Vagina (tissue), 2 donors: Measurements from ENCODE around the gene VASH1. TPM values are rescaled to one million over a fixed set of nuclear protein-coding genes. Genes with fewer than 3 reads are reported as not detected.
A peak's percentile ranks its signal among the peaks of the same experiment; 100 is the strongest.

Experiments
- DNase-seq, 2 donors: peaks; one replicate each; pipeline ENCODE4 v3.0.0-alpha.2; 2017; ENCODE audit errors: extremely low spot score in 2 of 2
- H3K27ac ChIP-seq: fragments of 200-600 bp; sonication (generic); one replicate; pipeline ENCODE4 v1.5.1; 2019
- H3K27me3 ChIP-seq: fragments of 200-600 bp; sonication (generic); one replicate; pipeline ENCODE4 v1.5.1; 2019
- H3K36me3 ChIP-seq, 2 donors: fragments of 200-600 bp; sonication (generic); one replicate each; pipeline ENCODE4 v1.5.1; 2017 to 2019
- H3K4me1 ChIP-seq: fragments of 200-600 bp; sonication (generic); one replicate; pipeline ENCODE4 v1.5.1; 2019
- H3K4me3 ChIP-seq, 2 donors: fragments of 200-600 bp; sonication (generic); 1 replicate in 1 of 2; 2 replicates in 1 of 2; pipeline ENCODE4 v1.5.1; 2016 to 2019
- H3K9me3 ChIP-seq: fragments of 200-600 bp; sonication (generic); one replicate; pipeline ENCODE4 v1.5.1; 2019
- POLR2A ChIP-seq, 2 donors: fragments of 450-650 bp; IDR thresholded peaks; one replicate each; pipeline ENCODE4 v1.6.1; 2017; ENCODE audit warnings: antibody characterized with exemption in 2 of 2, mild to moderate bottlenecking in 2 of 2, moderate library complexity in 2 of 2
- POLR2AphosphoS5 ChIP-seq, 2 donors: sonication (generic); formaldehyde crosslinking; IDR thresholded peaks; one replicate each; pipeline ENCODE4 v1.9.0; 2017; ENCODE audit warnings: antibody characterized with exemption in 2 of 2, mild to moderate bottlenecking in 2 of 2, low read depth in 1 of 2; ENCODE audit not compliant: insufficient read depth in 1 of 2
- intact Hi-C: fragments of 100-400 bp; cut with DNase I; formaldehyde crosslinking; loops from one replicate; pipeline ENCODE4 v1.15.1; 2023
- total RNA-seq: library from RNA; depleted of rRNA; stranded (reverse); fragments of >200 nt; gene quantifications from one replicate; pipeline ENCODE4 v1.2.3, GENCODE V29; 2016
- TF ChIP-seq, protein P1 (sequence below), 3 experiments: fragments of 450-650 bp in 2 of 3; fragments of 200-600 bp in 1 of 3; sonication (generic) in 1 of 3; IDR thresholded peaks; one replicate each; pipeline ENCODE4 v1.5.1; 2017 to 2019; ENCODE audit warnings: antibody characterized with exemption in 3 of 3, mild to moderate bottlenecking in 2 of 3, moderate library complexity in 2 of 3

VASH1 gene
- total RNA-seq, 1 donor from 2014 or later, result 6.1 TPM

DNA sequence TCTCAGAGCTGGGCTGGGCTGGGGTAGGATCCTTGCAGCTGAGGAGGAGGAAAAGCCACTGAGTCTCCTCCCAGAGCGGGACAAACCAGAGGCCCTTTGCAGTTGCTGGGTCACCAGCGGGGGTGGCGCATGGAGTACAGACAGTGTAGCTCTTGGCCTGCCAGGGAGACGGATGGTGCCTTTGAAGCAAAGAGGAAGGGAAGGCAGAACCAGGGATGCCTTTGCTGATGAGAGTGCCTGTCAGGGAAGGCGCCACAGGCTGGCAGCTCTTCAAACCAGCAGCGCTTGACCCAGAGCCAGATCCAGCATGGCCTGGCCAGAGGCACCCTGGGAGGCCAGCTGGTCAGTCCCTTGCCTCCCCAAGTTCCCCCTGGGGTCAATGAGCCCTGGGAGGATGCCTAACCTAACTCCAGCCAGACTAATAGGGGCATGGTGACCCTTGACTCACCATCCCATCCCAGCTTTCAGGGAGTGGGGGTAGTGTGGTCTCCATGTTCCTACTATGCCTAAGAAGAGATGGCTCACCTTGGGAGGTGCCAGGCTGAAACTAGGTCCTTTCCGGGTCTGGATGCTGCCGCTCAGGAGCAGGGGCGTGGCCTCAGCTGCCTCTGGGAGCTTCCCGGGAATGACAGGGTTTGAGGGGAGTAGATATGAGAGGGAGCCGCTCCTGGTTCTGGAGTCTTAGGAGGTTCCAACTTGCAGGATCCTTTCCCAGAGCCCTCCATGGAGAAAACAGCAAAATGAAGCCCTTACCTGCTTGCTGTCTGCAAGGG lies 19.8 kb downstream of the VASH1 start:
- TF ChIP-seq, protein P1, sequence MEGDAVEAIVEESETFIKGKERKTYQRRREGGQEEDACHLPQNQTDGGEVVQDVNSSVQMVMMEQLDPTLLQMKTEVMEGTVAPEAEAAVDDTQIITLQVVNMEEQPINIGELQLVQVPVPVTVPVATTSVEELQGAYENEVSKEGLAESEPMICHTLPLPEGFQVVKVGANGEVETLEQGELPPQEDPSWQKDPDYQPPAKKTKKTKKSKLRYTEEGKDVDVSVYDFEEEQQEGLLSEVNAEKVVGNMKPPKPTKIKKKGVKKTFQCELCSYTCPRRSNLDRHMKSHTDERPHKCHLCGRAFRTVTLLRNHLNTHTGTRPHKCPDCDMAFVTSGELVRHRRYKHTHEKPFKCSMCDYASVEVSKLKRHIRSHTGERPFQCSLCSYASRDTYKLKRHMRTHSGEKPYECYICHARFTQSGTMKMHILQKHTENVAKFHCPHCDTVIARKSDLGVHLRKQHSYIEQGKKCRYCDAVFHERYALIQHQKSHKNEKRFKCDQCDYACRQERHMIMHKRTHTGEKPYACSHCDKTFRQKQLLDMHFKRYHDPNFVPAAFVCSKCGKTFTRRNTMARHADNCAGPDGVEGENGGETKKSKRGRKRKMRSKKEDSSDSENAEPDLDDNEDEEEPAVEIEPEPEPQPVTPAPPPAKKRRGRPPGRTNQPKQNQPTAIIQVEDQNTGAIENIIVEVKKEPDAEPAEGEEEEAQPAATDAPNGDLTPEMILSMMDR (IDR thresholded peaks at IDR 0.05), result no peak
- TF ChIP-seq POLR2AphosphoS5 (IDR thresholded peaks at IDR 0.05; ENCODE audit: insufficient read depth in 1 of 2, low read depth in 1 of 2), result no peak
- Histone ChIP-seq H3K4me1 (peaks cover 20% of the 10 kb centered on the region), H3K27me3 (no peaks in the 10 kb centered on the region), H3K27ac (no peak overlapping the region), H3K9me3 (no peaks in the 10 kb centered on the region), H3K4me3 (no peak overlapping the region), H3K36me3 (peaks cover 0 to 15% of the 10 kb centered on the region in 2 donors)
- peak in 1 of 2 donors; percentile 58 for DNase-seq
- intact Hi-C loops, result no loop called here

DNA sequence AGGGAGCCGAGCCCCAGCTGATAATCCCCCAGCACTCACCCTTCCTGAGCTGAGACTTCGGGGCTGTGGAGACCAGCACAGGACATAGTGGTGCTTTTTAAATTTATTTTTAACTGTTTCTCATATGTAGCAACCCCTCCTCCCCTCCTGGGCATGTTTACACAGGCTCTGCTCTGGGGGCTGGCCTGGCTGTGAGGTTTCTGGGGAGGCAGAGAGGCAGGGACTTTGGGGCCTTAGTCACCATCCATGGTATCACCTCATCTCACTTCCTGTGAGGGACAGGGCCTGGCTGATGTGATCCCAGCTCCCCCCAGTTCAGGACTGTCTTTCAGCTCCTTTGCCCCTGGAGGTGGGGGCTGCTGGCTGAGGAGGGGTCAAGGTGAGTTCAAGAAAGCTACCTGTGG lies 20.4 kb downstream of the VASH1 start:
- no peak overlapping the region for H3K4me3 ChIP-seq
- H3K27ac ChIP-seq, result no peak overlapping the region
- H3K4me1 ChIP-seq, result peaks cover 20% of the 10 kb centered on the region
- no peaks in the 10 kb centered on the region for H3K9me3 ChIP-seq
- TF ChIP-seq POLR2A (IDR thresholded peaks at IDR 0.05), result no peak
- no peak for TF ChIP-seq POLR2AphosphoS5 (IDR thresholded peaks at IDR 0.05; ENCODE audit: insufficient read depth in 1 of 2, low read depth in 1 of 2)
- TF ChIP-seq, protein P1 (IDR thresholded peaks at IDR 0.05), result no peak
- H3K36me3 ChIP-seq, result peaks cover 0 to 18% of the 10 kb centered on the region in 2 donors
- intact Hi-C loops, result no loop called here
- no peaks in the 10 kb centered on the region for H3K27me3 ChIP-seq
- DNase-seq, result peak in 1 of 2 donors; percentile 72

DNA sequence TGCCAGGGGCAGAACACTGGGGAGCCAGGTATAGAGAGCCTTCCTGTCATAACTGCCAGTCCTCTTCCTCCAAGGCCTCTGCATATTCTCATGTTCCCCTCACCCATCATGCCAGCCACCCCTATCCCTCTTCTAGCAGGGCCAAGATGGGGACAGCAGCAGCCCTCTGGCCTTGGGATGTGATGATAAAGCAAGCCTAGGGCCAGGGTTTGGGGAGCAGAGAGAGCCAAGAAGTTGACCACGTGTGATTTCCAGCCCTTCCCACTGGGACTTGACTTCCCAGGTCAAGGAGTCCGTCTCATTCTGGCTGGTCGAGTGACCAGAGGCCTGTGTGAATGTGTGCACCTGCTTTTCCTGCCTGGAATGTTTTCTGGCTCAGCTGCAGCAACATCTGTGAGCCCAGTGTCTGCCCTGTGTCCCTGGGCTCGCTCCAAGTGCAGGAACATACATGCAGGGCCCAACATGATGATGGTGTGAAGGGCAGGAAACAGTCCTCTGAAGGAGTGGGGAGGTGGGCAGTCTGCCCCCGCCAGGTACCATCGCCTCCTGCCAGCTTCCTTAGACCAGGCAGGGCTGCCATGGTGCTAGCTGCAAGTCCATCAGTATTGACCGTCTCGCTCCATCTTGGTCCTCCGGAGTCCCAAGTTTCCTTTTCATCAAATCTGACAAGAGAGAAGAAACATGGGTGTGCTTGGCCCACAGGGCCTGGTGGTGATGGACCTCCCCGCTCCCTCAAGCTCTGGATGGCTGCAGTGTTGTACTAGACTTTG lies 21.0 kb downstream of the VASH1 start:
- intact Hi-C loops, result no loop called here
- Histone ChIP-seq H3K9me3 (no peaks in the 10 kb centered on the region), H3K27me3 (no peaks in the 10 kb centered on the region), H3K36me3 (peaks cover 0 to 23% of the 10 kb centered on the region in 2 donors), H3K4me3 (no peak overlapping the region), H3K27ac (no peak overlapping the region), H3K4me1 (peaks cover 20% of the 10 kb centered on the region)
- TF ChIP-seq, protein P1 (IDR thresholded peaks at IDR 0.05), result no peak
- TF ChIP-seq POLR2A (IDR thresholded peaks at IDR 0.05) (no peak), POLR2AphosphoS5 (IDR thresholded peaks at IDR 0.05; ENCODE audit: insufficient read depth in 1 of 2, low read depth in 1 of 2) (no peak)
- peak in 1 of 2 donors; percentile 55 for DNase-seq

DNA sequence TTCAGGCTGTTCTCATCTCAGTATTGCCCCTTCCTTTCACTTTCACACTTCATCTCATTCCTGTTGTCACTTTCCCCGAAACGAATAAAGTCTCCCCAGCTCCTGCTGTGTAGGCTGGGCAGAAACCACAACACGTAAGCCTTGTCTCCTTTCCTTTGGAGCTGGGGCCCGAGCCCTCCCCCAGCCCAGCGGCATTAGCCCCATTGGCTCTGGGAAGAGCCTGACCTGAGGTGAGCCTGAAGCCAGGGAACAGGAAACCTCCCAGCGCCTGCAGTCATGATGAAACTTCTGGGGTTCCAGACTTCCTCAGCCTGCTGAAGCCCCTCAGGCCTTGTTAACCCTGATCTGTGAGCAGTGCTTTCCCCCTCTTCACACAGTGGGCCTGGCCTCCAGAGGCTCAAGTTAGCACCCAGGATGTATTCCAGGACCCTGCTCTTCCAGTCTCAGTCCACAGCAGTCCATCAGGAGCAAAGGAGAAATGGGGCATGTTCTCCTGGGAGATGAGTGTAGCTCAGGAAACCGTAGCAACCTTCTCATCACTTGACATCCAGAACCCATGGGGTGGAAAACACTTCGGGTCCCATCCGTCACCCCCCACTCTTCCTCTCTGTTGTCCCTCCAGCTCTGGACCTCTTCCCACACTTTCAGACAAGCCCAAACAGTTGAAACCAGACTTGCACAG lies 21.8 kb downstream of the VASH1 start:
- intact Hi-C loops, result no loop called here
- TF ChIP-seq, protein P1 (IDR thresholded peaks at IDR 0.05), result no peak
- TF ChIP-seq POLR2AphosphoS5 (IDR thresholded peaks at IDR 0.05; ENCODE audit: insufficient read depth in 1 of 2, low read depth in 1 of 2), result no peak
- TF ChIP-seq POLR2A (IDR thresholded peaks at IDR 0.05), result no peak
- Histone ChIP-seq H3K36me3 (peaks cover 0 to 31% of the 10 kb centered on the region in 2 donors), H3K4me1 (peaks cover 20% of the 10 kb centered on the region), H3K9me3 (no peaks in the 10 kb centered on the region), H3K4me3 (no peak overlapping the region), H3K27me3 (no peaks in the 10 kb centered on the region), H3K27ac (no peak overlapping the region)
- DNase-seq, result peak; percentile 25 to 74
